ENCODE measurements around the gene TMEM14C.
"Not testable (repeated sequence)": the region's sequence is repeated elsewhere in the genome, so short reads cannot be mapped to it uniquely, and the experiment has no call there.

The TMEM14C gene

GRCh38 chr6:10721850-10722569 lies 860 bp upstream of the TMEM14C start:
- FAIRE-seq, result no peak

- no peak for FAIRE-seq
These were observed 375 bp upstream of the TMEM14C start for GRCh38 chr6:10722570-10722819.

- no peak for FAIRE-seq
These were observed 654 bp downstream of the TMEM14C start for GRCh38 chr6:10723567-10723881.

- no peak for FAIRE-seq
These were observed 2.2 kb downstream of the TMEM14C start for GRCh38 chr6:10725044-10725443.

GRCh38 chr6:10725716-10726115 lies 2.8 kb downstream of the TMEM14C start:
- no peak for FAIRE-seq

GRCh38 chr6:10730254-10730653 lies 7.4 kb downstream of the TMEM14C start:
- FAIRE-seq, result no peak

GRCh38 chr6:10733151-10733715 lies 10.4 kb downstream of the TMEM14C start:
- peak; percentile 13 for FAIRE-seq

- FAIRE-seq, result no peak
These were observed 11.0 kb downstream of the TMEM14C start for GRCh38 chr6:10733863-10734262.

GRCh38 chr6:10736731-10737130 lies 13.9 kb downstream of the TMEM14C start:
- no peak for FAIRE-seq

GRCh38 chr6:10740061-10740460 lies 17.2 kb downstream of the TMEM14C start:
- no peak for FAIRE-seq

GRCh38 chr6:10741643-10742042 lies 18.8 kb downstream of the TMEM14C start:
- FAIRE-seq, result not testable (repeated sequence)

GRCh38 chr6:10742251-10742650 lies 19.4 kb downstream of the TMEM14C start:
- no peak for FAIRE-seq

- no peak for FAIRE-seq
These were observed 20.6 kb downstream of the TMEM14C start for GRCh38 chr6:10743515-10743914.

- FAIRE-seq, result no peak
These were observed 22.2 kb downstream of the TMEM14C start for GRCh38 chr6:10745116-10745515.

- FAIRE-seq, result no peak
These were observed 24.0 kb downstream of the TMEM14C start for GRCh38 chr6:10746915-10747250.

GRCh38 chr6:10747251-10747972 lies 24.5 kb downstream of the TMEM14C start, which contains the start of gene TMEM14B:
TMEM14B (plus strand) TSS chr6:10747805; CDS start chr6:10749246, 1,441 bp downstream.
- peak; percentile 89 for FAIRE-seq

GRCh38 chr6:10749734-10750133 lies 26.9 kb downstream of the TMEM14C start:
- FAIRE-seq, result no peak

GRCh38 chr6:10750568-10750967 lies 27.7 kb downstream of the TMEM14C start:
- not testable (repeated sequence) for FAIRE-seq

GRCh38 chr6:10751757-10752156 lies 28.9 kb downstream of the TMEM14C start:
- FAIRE-seq, result not testable (repeated sequence)

GRCh38 chr6:10756085-10756484 lies 33.2 kb downstream of the TMEM14C start:
- FAIRE-seq, result no peak

- FAIRE-seq, result peak; percentile 97
These were observed 36.5 kb downstream of the TMEM14C start for GRCh38 chr6:10759312-10759839.

GRCh38 chr6:10759884-10760329 lies 37.0 kb downstream of the TMEM14C start:
- no peak for FAIRE-seq

GRCh38 chr6:10763006-10763405 lies 40.1 kb downstream of the TMEM14C start:
- no peak for FAIRE-seq

- no peak for FAIRE-seq
These were observed 46.5 kb downstream of the TMEM14C start for GRCh38 chr6:10769419-10769818.

All from G401.6 (cell line).